Measurements from ENCODE around the gene BRDT. TPM values are rescaled to one million over a fixed set of nuclear protein-coding genes. Genes with fewer than 3 reads are reported as not detected.

Gene BRDT
- total RNA-seq, 1 experiment from 2014 or later: not detected

DNA sequence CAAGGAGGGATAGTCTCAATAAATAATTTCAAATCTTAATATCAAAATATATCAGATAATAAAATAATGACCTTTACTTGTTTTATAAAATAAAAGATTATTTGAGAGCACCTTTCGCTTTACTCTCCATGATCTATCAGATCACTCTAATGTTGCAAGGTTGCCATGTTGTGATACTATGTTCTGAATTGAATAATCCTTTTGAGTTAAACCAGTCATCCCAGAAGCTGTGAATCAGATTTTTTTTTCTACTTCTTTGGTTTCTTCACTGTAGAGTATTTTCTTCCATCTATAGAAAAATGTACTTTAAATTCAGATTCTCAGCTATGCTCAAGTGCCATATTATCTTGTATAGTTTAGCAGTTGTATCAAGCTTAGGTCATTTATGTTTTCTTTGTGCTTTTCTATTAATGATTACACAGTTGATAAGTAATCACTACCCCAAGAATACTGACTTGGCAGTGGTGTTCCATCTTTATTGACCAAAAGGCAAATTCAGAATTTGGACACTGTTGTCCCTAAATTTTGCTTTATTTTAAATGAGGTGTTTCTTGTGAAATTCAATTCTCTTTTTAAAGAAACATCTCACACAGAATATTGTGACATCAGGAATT is 32.9 kb downstream of the BRDT start:
- Histone ChIP-seq H3K4me1 (ENCODE audit: insufficient read depth, low read length, poor library complexity, severe bottlenecking) (no peaks in the 10 kb centered on the region), H3K27me3 (replicated peaks; ENCODE audit: insufficient read depth, low read depth, low read length, poor library complexity) (no peaks in the 10 kb centered on the region), H3K9me3 (ENCODE audit: low read depth, low read length, poor library complexity, severe bottlenecking) (no peaks in the 10 kb centered on the region), H3K4me3 (ENCODE audit: low read depth, low read length, poor library complexity, severe bottlenecking) (no peak overlapping the region), H3K36me3 (ENCODE audit: insufficient read depth, low read length, poor library complexity, severe bottlenecking) (no peaks in the 10 kb centered on the region), H3K27ac (ENCODE audit: low read depth, low read length, poor library complexity, severe bottlenecking) (no peak overlapping the region)
- TF ChIP-seq EZH2 (IDR thresholded peaks at IDR 0.05; ENCODE audit: borderline replicate concordance, low read depth, low read length, poor library complexity, severe bottlenecking): no peak
- TF ChIP-seq, protein P1, sequence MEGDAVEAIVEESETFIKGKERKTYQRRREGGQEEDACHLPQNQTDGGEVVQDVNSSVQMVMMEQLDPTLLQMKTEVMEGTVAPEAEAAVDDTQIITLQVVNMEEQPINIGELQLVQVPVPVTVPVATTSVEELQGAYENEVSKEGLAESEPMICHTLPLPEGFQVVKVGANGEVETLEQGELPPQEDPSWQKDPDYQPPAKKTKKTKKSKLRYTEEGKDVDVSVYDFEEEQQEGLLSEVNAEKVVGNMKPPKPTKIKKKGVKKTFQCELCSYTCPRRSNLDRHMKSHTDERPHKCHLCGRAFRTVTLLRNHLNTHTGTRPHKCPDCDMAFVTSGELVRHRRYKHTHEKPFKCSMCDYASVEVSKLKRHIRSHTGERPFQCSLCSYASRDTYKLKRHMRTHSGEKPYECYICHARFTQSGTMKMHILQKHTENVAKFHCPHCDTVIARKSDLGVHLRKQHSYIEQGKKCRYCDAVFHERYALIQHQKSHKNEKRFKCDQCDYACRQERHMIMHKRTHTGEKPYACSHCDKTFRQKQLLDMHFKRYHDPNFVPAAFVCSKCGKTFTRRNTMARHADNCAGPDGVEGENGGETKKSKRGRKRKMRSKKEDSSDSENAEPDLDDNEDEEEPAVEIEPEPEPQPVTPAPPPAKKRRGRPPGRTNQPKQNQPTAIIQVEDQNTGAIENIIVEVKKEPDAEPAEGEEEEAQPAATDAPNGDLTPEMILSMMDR (conservative IDR thresholded peaks at IDR 0.05; ENCODE audit: low read depth, low read length): no peak
- POLR2A ChIA-PET (ENCODE audit: low non-redundant PET): no interaction called here
- no peak for DNase-seq (ENCODE audit: low spot score)
- CTCF ChIA-PET: no interaction called here
- intact Hi-C loops (cut with micrococcal nuclease; ENCODE audit: unreplicated experiment): no loop called here
- no TSS peak for BruUV-seq (replicated peaks)

DNA sequence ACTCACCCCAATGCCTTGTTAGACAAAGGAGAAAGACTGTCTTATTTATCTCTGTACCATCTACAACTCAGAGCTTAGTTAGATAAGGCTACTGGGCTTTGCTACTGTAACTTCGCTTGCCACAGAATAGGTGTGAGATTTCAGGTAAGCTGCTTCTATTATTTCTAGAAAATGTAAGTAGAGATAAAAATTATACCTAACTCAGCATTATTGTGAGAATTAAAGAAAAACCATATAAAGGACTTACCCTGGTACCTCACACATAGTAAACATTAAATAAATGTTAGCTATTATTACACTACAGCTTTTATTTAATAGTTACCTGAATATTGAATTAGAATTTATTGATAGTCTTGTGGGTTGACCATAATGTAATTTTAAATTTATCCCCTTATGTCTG is 44.1 kb downstream of the BRDT start:
- intact Hi-C loops (cut with micrococcal nuclease; ENCODE audit: unreplicated experiment): loop anchor here (10.0 kb wide), 2 partner anchors 632 to 822 kb away; no protein-coding TSS in a partner anchor
- DNase-seq (ENCODE audit: low spot score): no peak
- Histone ChIP-seq H3K27ac (ENCODE audit: low read depth, low read length, poor library complexity, severe bottlenecking) (no peak overlapping the region), H3K27me3 (replicated peaks; ENCODE audit: insufficient read depth, low read depth, low read length, poor library complexity) (no peaks in the 10 kb centered on the region), H3K4me3 (ENCODE audit: low read depth, low read length, poor library complexity, severe bottlenecking) (no peak overlapping the region), H3K36me3 (ENCODE audit: insufficient read depth, low read length, poor library complexity, severe bottlenecking) (no peaks in the 10 kb centered on the region), H3K4me1 (ENCODE audit: insufficient read depth, low read length, poor library complexity, severe bottlenecking) (no peaks in the 10 kb centered on the region), H3K9me3 (ENCODE audit: low read depth, low read length, poor library complexity, severe bottlenecking) (no peaks in the 10 kb centered on the region)
- no peak for TF ChIP-seq EZH2 (IDR thresholded peaks at IDR 0.05; ENCODE audit: borderline replicate concordance, low read depth, low read length, poor library complexity, severe bottlenecking)
- TF ChIP-seq, protein P1 (conservative IDR thresholded peaks at IDR 0.05; ENCODE audit: low read depth, low read length): no peak
- ChIA-PET POLR2A (ENCODE audit: low non-redundant PET) (no interaction called here), CTCF (no interaction called here)
- BruUV-seq (replicated peaks): no TSS peak

DNA sequence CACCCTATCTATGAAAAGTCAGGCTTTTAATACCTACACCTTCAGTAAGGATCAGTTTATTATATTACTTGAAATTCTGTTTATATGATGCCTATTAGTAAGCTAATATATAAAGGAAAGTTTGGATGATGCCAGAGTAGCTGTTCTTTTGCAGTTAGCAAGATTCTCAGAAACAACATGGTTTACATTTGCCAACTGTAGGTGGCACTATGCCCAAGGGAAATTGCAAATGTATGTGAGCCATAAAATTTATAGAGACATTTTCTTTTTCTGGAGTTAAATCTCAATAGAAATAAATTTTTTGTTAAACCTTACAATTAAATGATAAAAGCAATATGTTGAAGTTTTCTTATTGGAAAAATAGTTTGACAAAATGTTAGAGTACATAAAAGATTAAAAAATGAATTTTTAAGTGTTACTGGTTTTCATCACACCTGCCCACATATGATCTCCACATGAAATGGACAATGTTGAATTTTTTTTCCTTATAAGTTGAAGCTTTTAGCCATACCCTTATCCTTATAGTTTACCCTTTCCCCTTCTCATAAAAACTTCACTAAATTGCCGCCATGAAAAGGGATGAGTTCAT is 48.5 kb downstream of the BRDT start:
- H3K27me3 ChIP-seq (replicated peaks; ENCODE audit: insufficient read depth, low read depth, low read length, poor library complexity): no peaks in the 10 kb centered on the region
- CTCF ChIA-PET: interaction anchor here (0.6 to 1.5 kb wide), 3 partner anchors 68 to 707 kb away, joined by 3 to 10 read pairs (median 3); no protein-coding TSS in a partner anchor
- no peaks in the 10 kb centered on the region for H3K4me1 ChIP-seq (ENCODE audit: insufficient read depth, low read length, poor library complexity, severe bottlenecking)
- no peaks in the 10 kb centered on the region for H3K9me3 ChIP-seq (ENCODE audit: low read depth, low read length, poor library complexity, severe bottlenecking)
- BruUV-seq (replicated peaks): no TSS peak
- no peak overlapping the region for H3K4me3 ChIP-seq (ENCODE audit: low read depth, low read length, poor library complexity, severe bottlenecking)
- POLR2A ChIA-PET (ENCODE audit: low non-redundant PET): no interaction called here
- peak; percentile 72 for DNase-seq (ENCODE audit: low spot score)
- TF ChIP-seq, protein P1 (conservative IDR thresholded peaks at IDR 0.05; ENCODE audit: low read depth, low read length): peak; percentile 77
- no peak for TF ChIP-seq EZH2 (IDR thresholded peaks at IDR 0.05; ENCODE audit: borderline replicate concordance, low read depth, low read length, poor library complexity, severe bottlenecking)
- H3K36me3 ChIP-seq (ENCODE audit: insufficient read depth, low read length, poor library complexity, severe bottlenecking): no peaks in the 10 kb centered on the region
- intact Hi-C loops (cut with micrococcal nuclease; ENCODE audit: unreplicated experiment): loop anchor here (1.0 to 10.0 kb wide), 3 partner anchors 294 to 817 kb away; no protein-coding TSS in a partner anchor
- no peak overlapping the region for H3K27ac ChIP-seq (ENCODE audit: low read depth, low read length, poor library complexity, severe bottlenecking)
